ENCODE data around the gene IFTAP.
A peak's percentile ranks its signal among the peaks of the same experiment; 100 is the strongest.
"Not testable (repeated sequence)": the region's sequence is repeated elsewhere in the genome, so short reads cannot be mapped to it uniquely, and the experiment has no call there.

IFTAP gene

GRCh38 chr11:36657610-36658267 lies 63.4 kb downstream of the IFTAP start:
- no peak for DNase-seq

GRCh38 chr11:36661359-36661758 lies 67.1 kb downstream of the IFTAP start:
- not testable (repeated sequence) for DNase-seq

- DNase-seq, result peak; percentile 1
Observed at GRCh38 chr11:36672815-36673450, 78.6 kb downstream of the IFTAP start.

DNA sequence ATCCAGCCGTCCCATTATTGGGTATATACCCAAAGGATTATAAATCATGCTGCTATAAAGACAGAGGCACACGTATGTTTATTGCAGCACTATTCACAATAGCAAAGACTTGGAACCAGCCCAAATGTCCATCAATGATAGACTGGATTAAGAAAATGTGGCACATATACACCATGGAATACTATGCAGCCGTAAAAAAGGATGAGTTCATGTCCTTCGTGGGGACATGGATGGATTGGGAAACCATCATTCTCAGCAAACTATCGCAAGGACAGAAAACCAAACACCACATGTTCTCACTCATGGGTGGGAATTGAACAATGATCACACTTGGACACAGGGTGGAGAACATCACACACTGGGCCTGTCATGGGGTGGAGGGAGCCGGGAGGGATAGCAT lies 85.2 kb downstream of the IFTAP start:
- not testable (repeated sequence) for DNase-seq

GRCh38 chr11:36683818-36684217 lies 89.5 kb downstream of the IFTAP start:
- DNase-seq, result no peak

- DNase-seq, result no peak
Observed at GRCh38 chr11:36684840-36685801, 90.8 kb downstream of the IFTAP start.

GRCh38 chr11:36688132-36688531 lies 93.8 kb downstream of the IFTAP start:
- DNase-seq, result no peak

GRCh38 chr11:36688571-36689291 lies 94.4 kb downstream of the IFTAP start:
- DNase-seq, result no peak

- no peak for DNase-seq
Observed at GRCh38 chr11:36689442-36689841, 95.1 kb downstream of the IFTAP start.

GRCh38 chr11:36692704-36693103 lies 98.4 kb downstream of the IFTAP start:
- no peak for DNase-seq

- DNase-seq, result no peak
Observed at GRCh38 chr11:36693139-36693843, 99.0 kb downstream of the IFTAP start.

DNA sequence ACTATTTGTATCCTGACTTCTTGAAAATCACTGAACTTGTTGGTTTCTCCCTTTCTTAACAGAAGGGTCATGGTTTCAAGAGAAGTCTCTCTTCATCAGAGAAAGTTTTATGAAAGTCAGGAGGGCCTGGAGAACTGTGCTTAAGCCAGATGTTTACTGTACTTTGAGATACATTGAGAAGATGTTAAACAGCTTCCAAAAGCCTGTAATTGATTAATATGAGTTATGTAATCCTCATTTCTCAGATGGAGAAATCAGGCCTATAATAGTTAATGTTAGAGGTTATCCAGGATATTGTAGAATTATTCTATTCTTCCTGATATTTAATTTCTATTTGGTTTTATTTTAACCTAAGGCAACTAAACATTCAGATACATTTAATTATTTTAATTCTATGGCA lies 100.8 kb downstream of the IFTAP start:
- no peak for DNase-seq

DNA sequence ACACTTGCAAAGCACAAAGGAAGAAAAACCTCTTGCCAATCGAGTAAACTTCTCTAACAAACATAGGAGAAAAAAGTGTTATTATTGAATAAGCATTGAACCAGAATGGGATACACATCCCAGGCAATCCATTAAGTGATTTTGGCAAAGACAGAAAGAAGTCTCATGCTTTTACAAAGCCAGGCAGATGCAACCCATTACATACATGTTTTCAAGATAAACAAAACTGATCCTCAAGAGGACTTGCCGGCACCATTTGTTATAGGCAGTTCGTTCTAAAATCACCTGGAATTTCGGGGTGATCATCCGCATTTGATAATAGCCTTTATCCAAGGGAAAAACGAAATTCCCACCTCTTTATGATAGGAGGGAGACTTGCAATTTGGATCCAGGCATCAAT lies 101.3 kb downstream of the IFTAP start:
- DNase-seq, result no peak

GRCh38 chr11:36696550-36696949 lies 102.2 kb downstream of the IFTAP start:
- DNase-seq, result no peak

DNA sequence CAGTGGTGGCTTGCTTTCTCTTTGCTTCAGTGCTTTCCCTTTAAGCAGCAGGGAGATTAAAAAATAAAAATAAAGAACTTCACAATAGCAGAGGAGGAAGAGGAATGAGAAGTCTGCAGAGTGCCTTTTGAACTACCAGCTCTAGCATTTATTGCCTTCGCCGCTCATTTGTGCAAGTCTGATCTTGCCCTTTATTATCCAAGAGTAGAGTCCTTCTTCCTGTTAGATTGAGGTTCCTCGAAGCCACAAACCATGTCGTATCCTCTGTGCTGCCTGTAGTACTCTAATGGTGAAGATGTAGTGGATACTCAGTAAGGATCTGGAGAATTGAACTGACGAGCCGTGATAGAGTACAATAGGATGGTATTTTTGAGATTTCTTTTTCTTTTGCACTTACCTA lies 105.0 kb downstream of the IFTAP start:
- DNase-seq, result peak; percentile 30

- no peak for DNase-seq
Observed at GRCh38 chr11:36700246-36700645, 105.9 kb downstream of the IFTAP start.

- peak; percentile 26 for DNase-seq
Observed at GRCh38 chr11:36702330-36703054, 108.2 kb downstream of the IFTAP start.

GRCh38 chr11:36703055-36703404 lies 108.7 kb downstream of the IFTAP start:
- no peak for DNase-seq
